GM12892 (cell line): ENCODE results near the gene POLR2H.

Source experiments
- POLR2A ChIP-seq: IDR thresholded peaks from 2 replicates; pipeline ENCODE4 v1.6.1; 2011; ENCODE audit warnings: low read depth, low read length, control low read depth
- POLR2AphosphoS5 ChIP-seq: IDR thresholded peaks from 2 replicates; pipeline ENCODE4 v1.6.1; 2011; ENCODE audit warnings: low read depth, low read length, control low read depth
- TAF1 ChIP-seq: IDR thresholded peaks from 2 replicates; pipeline ENCODE4 v1.6.1; 2011; ENCODE audit warnings: low read depth, mild to moderate bottlenecking, control low read depth, low read length, borderline replicate concordance

DNA sequence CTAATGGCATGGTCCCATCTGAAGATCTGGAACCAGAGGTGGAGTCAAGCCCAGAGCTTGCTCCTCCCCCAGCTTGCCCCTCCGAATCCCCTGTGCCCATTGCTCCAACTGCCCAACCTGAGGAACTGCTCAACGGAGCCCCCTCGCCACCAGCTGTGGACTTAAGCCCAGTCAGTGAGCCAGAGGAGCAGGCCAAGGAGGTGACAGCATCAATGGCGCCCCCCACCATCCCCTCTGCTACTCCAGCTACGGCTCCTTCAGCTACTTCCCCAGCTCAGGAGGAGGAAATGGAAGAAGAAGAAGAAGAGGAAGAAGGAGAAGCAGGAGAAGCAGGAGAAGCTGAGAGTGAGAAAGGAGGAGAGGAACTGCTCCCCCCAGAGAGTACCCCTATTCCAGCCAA lies 39.8 kb upstream of the POLR2H start:
- TF ChIP-seq POLR2A = no peak
- no peak for TF ChIP-seq POLR2AphosphoS5
- TF ChIP-seq TAF1 = no peak
